SK-N-SH (cell line): ENCODE data around the gene LYRM4. TPM values are rescaled to one million over a fixed set of nuclear protein-coding genes. Genes with fewer than 3 reads are reported as not detected.

ENCODE experiments used
- CTCF ChIA-PET: fragments of 300-600, 350-600 bp; formaldehyde crosslinking; extraction: SDS; loops from one replicate; lab custom pipeline; 2021; lab: Yijun Ruan, JAX
- POLR2A ChIA-PET: fragments of 350-600 bp; sonication (Branson Sonifier 250); formaldehyde crosslinking; extraction: SDS; loops from one replicate; lab custom pipeline; 2020; ENCODE audit warnings: antibody characterized with exemption, inconsistent platforms; lab: Yijun Ruan, JAX
- DNase-seq: peaks from one replicate; pipeline ENCODE4 v3.0.0; 2012
- H2AFZ ChIP-seq: fragments of 200-600 bp; sonication (generic); 2 replicates; pipeline ENCODE4 v1.8.1; 2016; ENCODE audit warnings: antibody characterized with exemption, mild to moderate bottlenecking, low read depth
- H3F3A ChIP-seq: fragments of 200-600 bp; sonication (generic); replicated peaks from 2 replicates; pipeline ENCODE3; 2016; ENCODE audit warnings: antibody characterized with exemption, mild to moderate bottlenecking; ENCODE audit not compliant: insufficient read depth
- H3K27ac ChIP-seq, 2 experiments: fragments of 200-500 bp in 1 of 2; fragments of 200-600 bp in 1 of 2; sonication (Bioruptor generic) in 1 of 2; sonication (generic), shearing (Covaris generic) in 1 of 2; 2 replicates each; pipeline versions ENCODE4 v1.5.1 to v1.6.1; 2014 to 2016; ENCODE audit warnings: low read depth in 2 of 2, inconsistent platforms in 1 of 2, low read length in 1 of 2, mild to moderate bottlenecking in 1 of 2, mixed read lengths in 1 of 2
- H3K27me3 ChIP-seq: fragments of 200-600 bp; sonication (generic), shearing (Covaris generic); 2 replicates; pipeline ENCODE4 v1.6.1; 2016; ENCODE audit warnings: mixed run types; ENCODE audit not compliant: insufficient read depth
- H3K36me3 ChIP-seq, 2 experiments: fragments of 200-500 bp in 1 of 2; fragments of 200-600 bp in 1 of 2; sonication (Bioruptor generic) in 1 of 2; sonication (generic) in 1 of 2; replicated peaks in 1 of 2; 2 replicates each; pipeline versions ENCODE3 to v1.5.1; 2014 to 2016; ENCODE audit warnings: low read length in 1 of 2, mild to moderate bottlenecking in 1 of 2; ENCODE audit not compliant: insufficient read depth in 2 of 2, control insufficient read depth in 1 of 2
- H3K4me1 ChIP-seq, 2 experiments: fragments of 200-500 bp in 1 of 2; fragments of 200-600 bp in 1 of 2; sonication (Bioruptor generic) in 1 of 2; sonication (generic), shearing (Covaris generic) in 1 of 2; 2 replicates each; pipeline versions ENCODE4 v1.5.1 to v1.6.1; 2014 to 2016; ENCODE audit warnings: low read depth in 1 of 2, low read length in 1 of 2, mixed run types in 1 of 2; ENCODE audit not compliant: insufficient read depth in 2 of 2, control insufficient read depth in 1 of 2
- H3K4me2 ChIP-seq: fragments of 200-600 bp; sonication (generic), shearing (Covaris generic); 2 replicates; pipeline ENCODE4 v1.6.1; 2017; ENCODE audit warnings: mixed run types
- H3K4me3 ChIP-seq, 2 experiments: fragments of 200-500 bp in 1 of 2; fragments of 200-600 bp in 1 of 2; sonication (Bioruptor generic) in 1 of 2; sonication (generic), shearing (Covaris generic) in 1 of 2; 2 replicates each; pipeline versions ENCODE4 v1.5.1 to v1.8.1; 2014 to 2016; ENCODE audit warnings: low read depth in 2 of 2, inconsistent platforms in 1 of 2, low read length in 1 of 2, mild to moderate bottlenecking in 1 of 2, mixed read lengths in 1 of 2, moderate library complexity in 1 of 2
- H3K79me2 ChIP-seq: fragments of 200-600 bp; sonication (generic); 2 replicates; pipeline ENCODE4 v1.8.1; 2017; ENCODE audit warnings: mild to moderate bottlenecking; ENCODE audit not compliant: insufficient read depth
- H3K9ac ChIP-seq: fragments of 200-600 bp; sonication (generic); 2 replicates; pipeline ENCODE4 v1.6.1; 2017; ENCODE audit warnings: mixed run types
- H3K9me2 ChIP-seq: fragments of 200-600 bp; sonication (generic); 2 replicates; pipeline ENCODE4 v1.6.1; 2017; ENCODE audit warnings: mixed run types
- H3K9me3 ChIP-seq: fragments of 200-600 bp; sonication (generic); 2 replicates; pipeline ENCODE4 v1.6.1; 2017; ENCODE audit warnings: mixed run types, mild to moderate bottlenecking, moderate library complexity
- H4K20me1 ChIP-seq: fragments of 200-600 bp; sonication (generic); 2 replicates; pipeline ENCODE4 v1.6.1; 2017; ENCODE audit warnings: mild to moderate bottlenecking, mixed run types; ENCODE audit not compliant: insufficient read depth
- CHD2 ChIP-seq: fragments of 150-350 bp; IDR thresholded peaks from 2 replicates; pipeline ENCODE4 v1.6.1; 2018; ENCODE audit warnings: low read length; ENCODE audit not compliant: partially characterized antibody
- ELF1 ChIP-seq: IDR thresholded peaks from 2 replicates; pipeline ENCODE4 v1.4.0; 2012
- EZH2phosphoT487 ChIP-seq: fragments of 200-600 bp; sonication (generic); IDR thresholded peaks from 2 replicates; pipeline ENCODE4 v1.6.1; 2017; ENCODE audit warnings: low read depth, mixed run types, mild to moderate bottlenecking, antibody characterized with exemption, moderate library complexity, borderline replicate concordance
- FOXJ3 ChIP-seq: sonication (generic); formaldehyde crosslinking; IDR thresholded peaks from 2 replicates; pipeline ENCODE4 v1.5.1; 2020; ENCODE audit warnings: mild to moderate bottlenecking, missing genetic modification reagents
- GABPA ChIP-seq: IDR thresholded peaks from 2 replicates; pipeline ENCODE4 v1.4.0; 2012; ENCODE audit warnings: low read depth, mild to moderate bottlenecking
- JUND ChIP-seq: IDR thresholded peaks from 2 replicates; pipeline ENCODE4 v1.4.0; 2012
- MEF2A ChIP-seq: IDR thresholded peaks from 2 replicates; pipeline ENCODE4 v1.4.0; 2012; ENCODE audit warnings: low read depth, borderline replicate concordance
- MXI1 ChIP-seq: IDR thresholded peaks from 2 replicates; pipeline ENCODE4 v1.6.1; 2012; ENCODE audit warnings: mild to moderate bottlenecking, low read depth, low read length, improper control_type of control experiment
- NFIC ChIP-seq: IDR thresholded peaks from 2 replicates; pipeline ENCODE4 v1.4.0; 2012; ENCODE audit warnings: borderline replicate concordance
- RAD21 ChIP-seq: IDR thresholded peaks from 2 replicates; pipeline ENCODE4 v1.6.1; 2012; ENCODE audit warnings: mild to moderate bottlenecking, low read length
- RXRA ChIP-seq: IDR thresholded peaks from 2 replicates; pipeline ENCODE4 v1.4.0; 2012; ENCODE audit warnings: low read depth, mild to moderate bottlenecking, borderline replicate concordance
- SIN3A ChIP-seq: IDR thresholded peaks from 2 replicates; pipeline ENCODE4 v1.6.1; 2012; ENCODE audit warnings: low read depth, mild to moderate bottlenecking, low read length, moderate library complexity, borderline replicate concordance
- TAF1 ChIP-seq: IDR thresholded peaks from 2 replicates; pipeline ENCODE4 v1.6.1; 2012; ENCODE audit warnings: low read depth, mild to moderate bottlenecking, low read length, moderate library complexity, borderline replicate concordance
- TEAD4 ChIP-seq: IDR thresholded peaks from 2 replicates; pipeline ENCODE4 v1.4.0; 2012; ENCODE audit warnings: mild to moderate bottlenecking, borderline replicate concordance; ENCODE audit not compliant: insufficient read depth
- USF2 ChIP-seq: fragments of 150-350 bp; IDR thresholded peaks from 2 replicates; pipeline ENCODE4 v1.6.1; 2017; ENCODE audit warnings: antibody characterized with exemption, low read length, low read depth, borderline replicate concordance
- YY1 ChIP-seq: IDR thresholded peaks from 2 replicates; pipeline ENCODE4 v1.4.0; 2012; ENCODE audit warnings: low read depth, mild to moderate bottlenecking
- WGBS: methylation state at CpG from one replicate; pipeline ENCODE4 v1.1.6; 2017; ENCODE audit warnings: low lambda C conversion rate; 5-methylcytosine and 5-hydroxymethylcytosine counted together
- polyA plus RNA-seq, 3 experiments: library from polyadenylated mRNA; depleted of rRNA; stranded (reverse); fragments of >200 nt; gene quantifications; 2 replicates each; pipeline ENCODE4 v1.2.3, GENCODE V29; 2012
- TF ChIP-seq, protein P1 (sequence below): fragments of 200-600 bp; sonication (generic); IDR thresholded peaks from 2 replicates; pipeline ENCODE4 v1.6.1; 2017; ENCODE audit warnings: antibody characterized with exemption, mild to moderate bottlenecking, moderate library complexity
- TF ChIP-seq, protein P2 (sequence below): IDR thresholded peaks from 2 replicates; pipeline ENCODE4 v1.4.0; 2012; ENCODE audit warnings: low read depth, borderline replicate concordance
- TF ChIP-seq, protein P3 (sequence below): IDR thresholded peaks from 2 replicates; pipeline ENCODE4 v1.4.0; 2012; ENCODE audit warnings: low read depth
- TF ChIP-seq, protein P4 (sequence below): IDR thresholded peaks from 2 replicates; pipeline ENCODE4 v1.6.1; 2012; ENCODE audit warnings: mild to moderate bottlenecking, low read depth, low read length, moderate library complexity

Gene LYRM4
- polyA plus RNA-seq, 1 of the 3 experiments (the other 2 are of a cell fraction), result 37.2 TPM

GRCh38 chr6:5105146-5105545, 155.6 kb downstream of the LYRM4 start:
- 96% methylated on average over 9 of the region's 10 CpGs for WGBS
- TF ChIP-seq, protein P1, sequence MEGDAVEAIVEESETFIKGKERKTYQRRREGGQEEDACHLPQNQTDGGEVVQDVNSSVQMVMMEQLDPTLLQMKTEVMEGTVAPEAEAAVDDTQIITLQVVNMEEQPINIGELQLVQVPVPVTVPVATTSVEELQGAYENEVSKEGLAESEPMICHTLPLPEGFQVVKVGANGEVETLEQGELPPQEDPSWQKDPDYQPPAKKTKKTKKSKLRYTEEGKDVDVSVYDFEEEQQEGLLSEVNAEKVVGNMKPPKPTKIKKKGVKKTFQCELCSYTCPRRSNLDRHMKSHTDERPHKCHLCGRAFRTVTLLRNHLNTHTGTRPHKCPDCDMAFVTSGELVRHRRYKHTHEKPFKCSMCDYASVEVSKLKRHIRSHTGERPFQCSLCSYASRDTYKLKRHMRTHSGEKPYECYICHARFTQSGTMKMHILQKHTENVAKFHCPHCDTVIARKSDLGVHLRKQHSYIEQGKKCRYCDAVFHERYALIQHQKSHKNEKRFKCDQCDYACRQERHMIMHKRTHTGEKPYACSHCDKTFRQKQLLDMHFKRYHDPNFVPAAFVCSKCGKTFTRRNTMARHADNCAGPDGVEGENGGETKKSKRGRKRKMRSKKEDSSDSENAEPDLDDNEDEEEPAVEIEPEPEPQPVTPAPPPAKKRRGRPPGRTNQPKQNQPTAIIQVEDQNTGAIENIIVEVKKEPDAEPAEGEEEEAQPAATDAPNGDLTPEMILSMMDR, result no peak
- TF ChIP-seq YY1, result no peak
- TF ChIP-seq, protein P2, sequence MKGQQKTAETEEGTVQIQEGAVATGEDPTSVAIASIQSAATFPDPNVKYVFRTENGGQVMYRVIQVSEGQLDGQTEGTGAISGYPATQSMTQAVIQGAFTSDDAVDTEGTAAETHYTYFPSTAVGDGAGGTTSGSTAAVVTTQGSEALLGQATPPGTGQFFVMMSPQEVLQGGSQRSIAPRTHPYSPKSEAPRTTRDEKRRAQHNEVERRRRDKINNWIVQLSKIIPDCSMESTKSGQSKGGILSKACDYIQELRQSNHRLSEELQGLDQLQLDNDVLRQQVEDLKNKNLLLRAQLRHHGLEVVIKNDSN, result no peak
- no peak for TF ChIP-seq RAD21
- TF ChIP-seq USF2, result no peak
- TF ChIP-seq, protein P3, sequence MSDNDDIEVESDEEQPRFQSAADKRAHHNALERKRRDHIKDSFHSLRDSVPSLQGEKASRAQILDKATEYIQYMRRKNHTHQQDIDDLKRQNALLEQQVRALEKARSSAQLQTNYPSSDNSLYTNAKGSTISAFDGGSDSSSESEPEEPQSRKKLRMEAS, result no peak
- TF ChIP-seq GABPA, result no peak
- TF ChIP-seq NFIC, result no peak
- Histone ChIP-seq H3K27me3 (no peaks in the 10 kb centered on the region), H3K36me3 (no peaks in the 10 kb centered on the region), H3K4me3 (no peak overlapping the region), H3K27ac (no peak overlapping the region), H2AFZ (no peak overlapping the region), H3K9me2 (no peaks in the 10 kb centered on the region), H3K9ac (no peak overlapping the region), H3K4me2 (no peak overlapping the region), H3K9me3 (no peaks in the 10 kb centered on the region), H4K20me1 (no peaks in the 10 kb centered on the region), H3K79me2 (no peaks in the 10 kb centered on the region), H3K4me1 (no peaks in the 10 kb centered on the region), H3F3A (no peaks in the 10 kb centered on the region)
- CTCF ChIA-PET, result no interaction called here
- POLR2A ChIA-PET, result no interaction called here
- no peak for DNase-seq

- WGBS, result 87% methylated on average over 6 of the region's 6 CpGs
- TF ChIP-seq JUND, result no peak
- TF ChIP-seq, protein P4, sequence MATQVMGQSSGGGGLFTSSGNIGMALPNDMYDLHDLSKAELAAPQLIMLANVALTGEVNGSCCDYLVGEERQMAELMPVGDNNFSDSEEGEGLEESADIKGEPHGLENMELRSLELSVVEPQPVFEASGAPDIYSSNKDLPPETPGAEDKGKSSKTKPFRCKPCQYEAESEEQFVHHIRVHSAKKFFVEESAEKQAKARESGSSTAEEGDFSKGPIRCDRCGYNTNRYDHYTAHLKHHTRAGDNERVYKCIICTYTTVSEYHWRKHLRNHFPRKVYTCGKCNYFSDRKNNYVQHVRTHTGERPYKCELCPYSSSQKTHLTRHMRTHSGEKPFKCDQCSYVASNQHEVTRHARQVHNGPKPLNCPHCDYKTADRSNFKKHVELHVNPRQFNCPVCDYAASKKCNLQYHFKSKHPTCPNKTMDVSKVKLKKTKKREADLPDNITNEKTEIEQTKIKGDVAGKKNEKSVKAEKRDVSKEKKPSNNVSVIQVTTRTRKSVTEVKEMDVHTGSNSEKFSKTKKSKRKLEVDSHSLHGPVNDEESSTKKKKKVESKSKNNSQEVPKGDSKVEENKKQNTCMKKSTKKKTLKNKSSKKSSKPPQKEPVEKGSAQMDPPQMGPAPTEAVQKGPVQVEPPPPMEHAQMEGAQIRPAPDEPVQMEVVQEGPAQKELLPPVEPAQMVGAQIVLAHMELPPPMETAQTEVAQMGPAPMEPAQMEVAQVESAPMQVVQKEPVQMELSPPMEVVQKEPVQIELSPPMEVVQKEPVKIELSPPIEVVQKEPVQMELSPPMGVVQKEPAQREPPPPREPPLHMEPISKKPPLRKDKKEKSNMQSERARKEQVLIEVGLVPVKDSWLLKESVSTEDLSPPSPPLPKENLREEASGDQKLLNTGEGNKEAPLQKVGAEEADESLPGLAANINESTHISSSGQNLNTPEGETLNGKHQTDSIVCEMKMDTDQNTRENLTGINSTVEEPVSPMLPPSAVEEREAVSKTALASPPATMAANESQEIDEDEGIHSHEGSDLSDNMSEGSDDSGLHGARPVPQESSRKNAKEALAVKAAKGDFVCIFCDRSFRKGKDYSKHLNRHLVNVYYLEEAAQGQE, result no peak
- no peak for TF ChIP-seq TAF1
- no peak for TF ChIP-seq MEF2A
- TF ChIP-seq, protein P3, result no peak
- no peak for TF ChIP-seq YY1
- no peak for TF ChIP-seq MXI1
- TF ChIP-seq USF2, result no peak
- TF ChIP-seq FOXJ3, result no peak
- TF ChIP-seq RXRA, result no peak
- no peak for TF ChIP-seq SIN3A
- TF ChIP-seq RAD21, result no peak
- no peak for TF ChIP-seq CHD2
- TF ChIP-seq ELF1, result no peak
- TF ChIP-seq TEAD4, result no peak
- TF ChIP-seq EZH2phosphoT487, result no peak
These were observed 156.1 kb downstream of the LYRM4 start for GRCh38 chr6:5104667-5105066.

More at GRCh38 chr6:5104667-5105066, 156.1 kb downstream of the LYRM4 start:
- Histone ChIP-seq H3K4me1 (no peaks in the 10 kb centered on the region), H3K27ac (no peak overlapping the region), H3K9ac (no peak overlapping the region), H3K4me2 (no peak overlapping the region), H3K9me2 (no peaks in the 10 kb centered on the region), H3K27me3 (no peaks in the 10 kb centered on the region), H3F3A (no peaks in the 10 kb centered on the region), H3K36me3 (no peaks in the 10 kb centered on the region), H2AFZ (no peak overlapping the region), H3K4me3 (no peak overlapping the region), H3K9me3 (no peaks in the 10 kb centered on the region), H4K20me1 (no peaks in the 10 kb centered on the region), H3K79me2 (no peaks in the 10 kb centered on the region)
- ChIA-PET POLR2A (no interaction called here), CTCF (no interaction called here)
- DNase-seq, result no peak
